Measurements from ENCODE around the gene MBIP.

Gene MBIP

GRCh38 chr14:36260970-36261640, 59.3 kb downstream of the MBIP start:
- DNase-seq, result no peak

- DNase-seq, result no peak
Observed at GRCh38 chr14:36258241-36258640, 62.2 kb downstream of the MBIP start.

GRCh38 chr14:36256126-36256801, 64.2 kb downstream of the MBIP start:
- DNase-seq, result no peak

GRCh38 chr14:36254020-36254624, 66.3 kb downstream of the MBIP start:
- DNase-seq, result no peak

Data from NCI-H1436 treated with DMSO at 0.1 percent for 48 hours (cell line).